Amniotic epithelial cell (primary cell): ENCODE results near the gene ICAM4.

Experiments
- DNase-seq: peaks from one replicate; pipeline ENCODE4 v3.0.0-alpha.2; 2010; ENCODE audit warnings: low read depth

ICAM4 gene

GRCh38 chr19:10291554-10292205 is 4.9 kb downstream of the ICAM4 start:
- DNase-seq: no peak

DNA sequence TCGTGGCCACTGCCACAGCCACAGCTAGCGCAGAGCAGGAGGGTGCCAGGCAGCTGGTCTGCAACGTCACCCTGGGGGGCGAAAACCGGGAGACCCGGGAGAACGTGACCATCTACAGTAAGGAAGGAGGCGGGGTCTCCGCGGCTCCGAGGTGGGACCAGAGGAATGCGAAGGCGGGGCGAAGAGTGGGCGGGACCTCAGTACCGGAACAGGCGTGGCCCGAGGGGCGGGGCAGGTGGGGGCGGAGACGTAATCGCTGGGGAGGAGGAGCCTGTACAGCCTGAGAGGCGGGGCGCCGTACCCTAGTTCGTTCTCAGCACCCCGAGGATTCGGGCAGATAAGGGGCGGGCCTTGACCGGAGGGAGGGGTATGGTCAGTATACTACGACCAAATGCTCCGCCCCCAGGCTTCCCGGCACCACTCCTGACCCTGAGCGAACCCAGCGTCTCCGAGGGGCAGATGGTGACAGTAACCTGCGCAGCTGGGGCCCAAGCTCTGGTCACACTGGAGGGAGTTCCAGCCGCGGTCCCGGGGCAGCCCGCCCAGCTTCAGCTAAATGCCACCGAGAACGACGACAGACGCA is 5.5 kb downstream of the ICAM4 start:
- DNase-seq: peak; percentile 74

DNA sequence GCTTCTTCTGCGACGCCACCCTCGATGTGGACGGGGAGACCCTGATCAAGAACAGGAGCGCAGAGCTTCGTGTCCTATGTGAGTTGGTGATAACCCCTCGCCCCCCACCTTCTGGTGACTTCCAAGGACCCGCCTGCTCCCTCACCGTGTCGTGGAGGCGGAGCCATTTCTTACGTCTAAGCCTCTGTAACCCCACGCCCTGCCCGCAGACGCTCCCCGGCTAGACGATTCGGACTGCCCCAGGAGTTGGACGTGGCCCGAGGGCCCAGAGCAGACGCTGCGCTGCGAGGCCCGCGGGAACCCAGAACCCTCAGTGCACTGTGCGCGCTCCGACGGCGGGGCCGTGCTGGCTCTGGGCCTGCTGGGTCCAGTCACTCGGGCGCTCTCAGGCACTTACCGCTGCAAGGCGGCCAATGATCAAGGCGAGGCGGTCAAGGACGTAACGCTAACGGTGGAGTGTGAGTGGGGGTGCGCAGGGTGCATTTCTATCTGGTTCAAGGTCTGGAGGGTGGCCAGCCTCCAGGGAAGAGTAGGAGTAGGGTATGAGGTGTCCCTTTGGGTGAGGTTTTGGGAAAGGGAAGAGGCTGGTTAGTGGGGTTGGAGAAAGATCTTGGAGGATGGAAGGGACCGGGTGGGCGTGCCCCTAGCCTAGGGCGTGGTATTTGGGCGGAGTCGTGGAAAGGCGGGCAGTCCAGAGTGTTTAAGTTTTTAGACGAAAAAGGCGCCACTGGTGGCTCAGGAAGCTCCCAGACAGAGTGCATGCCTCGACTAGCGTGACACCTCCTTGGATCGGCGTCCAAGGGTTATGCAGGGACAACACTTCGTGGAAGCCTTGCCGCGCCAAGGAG is 6.3 kb downstream of the ICAM4 start:
- no peak for DNase-seq

GRCh38 chr19:10293637-10294367 is 7.0 kb downstream of the ICAM4 start:
- DNase-seq: no peak

DNA sequence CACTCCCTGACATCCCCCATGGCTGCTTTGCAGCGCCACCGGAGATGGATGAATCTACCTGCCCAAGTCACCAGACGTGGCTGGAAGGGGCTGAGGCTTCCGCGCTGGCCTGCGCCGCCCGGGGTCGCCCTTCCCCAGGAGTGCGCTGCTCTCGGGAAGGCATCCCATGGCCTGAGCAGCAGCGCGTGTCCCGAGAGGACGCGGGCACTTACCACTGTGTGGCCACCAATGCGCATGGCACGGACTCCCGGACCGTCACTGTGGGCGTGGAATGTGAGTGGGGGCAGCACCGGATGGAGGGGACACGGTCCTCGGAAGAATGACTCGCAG is 7.6 kb downstream of the ICAM4 start:
- DNase-seq: no peak

- DNase-seq: peak; percentile 15
These were observed 8.6 kb downstream of the ICAM4 start for GRCh38 chr19:10295305-10295846.

- no peak for DNase-seq
These were observed 9.3 kb downstream of the ICAM4 start for GRCh38 chr19:10295847-10296591.

DNA sequence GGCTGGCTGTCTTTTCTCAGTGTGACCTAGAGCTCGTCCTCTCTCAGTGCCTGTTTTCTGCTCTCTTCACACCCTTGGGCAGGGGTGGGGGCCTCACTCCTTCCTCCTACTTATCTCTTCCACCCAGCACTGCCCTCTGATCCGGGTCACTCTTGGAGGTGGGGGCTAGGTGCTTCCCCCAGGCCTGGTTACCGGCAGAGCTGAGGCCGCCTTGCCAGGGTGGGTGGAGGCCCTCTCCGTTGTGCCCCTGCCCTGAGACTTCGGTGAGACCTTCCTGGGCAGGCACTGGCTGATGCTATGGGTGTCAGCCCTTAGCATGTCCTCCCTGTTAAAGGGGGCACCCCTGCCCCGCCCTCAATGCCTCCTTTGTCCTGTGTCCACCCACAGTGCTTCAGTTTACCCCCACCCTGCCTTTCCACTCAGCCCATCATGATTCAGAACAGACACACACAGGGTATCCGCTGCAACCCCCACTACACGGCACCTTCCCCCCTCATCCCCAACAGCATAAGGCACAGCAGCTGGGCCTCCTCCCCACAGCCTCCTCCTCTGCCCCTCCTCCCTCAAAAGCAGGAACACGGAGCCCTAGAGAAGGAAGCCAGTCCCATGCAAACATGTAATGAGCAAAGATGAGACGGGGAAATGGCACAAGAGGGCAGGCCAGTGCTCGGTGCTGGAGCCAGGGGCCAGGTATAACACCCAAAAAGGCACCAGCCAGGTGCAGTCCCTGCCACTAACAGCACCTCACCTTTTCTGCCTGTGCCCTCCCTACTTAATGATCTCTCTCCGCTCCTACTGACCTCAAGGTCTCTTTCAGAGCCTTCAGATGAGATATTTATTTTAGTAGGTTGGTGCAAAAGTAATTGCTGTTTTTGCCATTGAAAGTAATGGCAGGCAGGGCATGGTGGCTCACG is 13.0 kb downstream of the ICAM4 start:
- no peak for DNase-seq

DNA sequence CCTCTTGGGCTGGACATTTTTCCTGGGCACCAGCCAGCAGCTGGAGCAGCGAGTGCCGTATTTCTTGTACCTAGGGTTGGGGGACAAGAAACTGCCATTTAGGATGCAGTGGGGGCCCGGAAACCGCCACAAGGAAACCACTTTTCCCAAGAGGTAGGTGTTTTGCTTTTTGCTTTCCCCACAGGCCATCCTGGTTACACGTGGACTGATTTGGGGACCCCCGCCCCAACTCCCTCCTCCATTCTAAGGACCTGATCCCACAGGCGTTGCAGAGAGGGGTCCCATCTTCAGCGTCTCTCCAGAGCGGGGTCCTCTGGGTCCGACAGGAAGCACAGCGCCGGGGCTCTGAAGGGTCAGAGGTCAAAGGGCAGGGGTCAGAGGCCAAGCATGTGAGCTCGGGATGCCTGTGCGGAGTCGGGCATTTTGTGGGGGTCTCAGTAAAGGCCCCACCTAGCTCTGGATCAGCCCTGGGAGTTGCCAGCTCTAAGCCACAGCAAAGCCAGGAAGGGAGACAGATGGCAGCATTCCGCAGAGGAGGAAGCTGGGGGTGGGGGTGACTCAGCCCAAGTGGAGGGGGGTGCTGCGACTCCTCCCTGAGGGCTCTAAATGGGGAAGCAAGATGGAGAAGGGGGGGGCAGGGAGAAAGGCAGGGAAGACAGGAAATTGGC is 18.5 kb downstream of the ICAM4 start:
- peak; percentile 34 for DNase-seq

DNA sequence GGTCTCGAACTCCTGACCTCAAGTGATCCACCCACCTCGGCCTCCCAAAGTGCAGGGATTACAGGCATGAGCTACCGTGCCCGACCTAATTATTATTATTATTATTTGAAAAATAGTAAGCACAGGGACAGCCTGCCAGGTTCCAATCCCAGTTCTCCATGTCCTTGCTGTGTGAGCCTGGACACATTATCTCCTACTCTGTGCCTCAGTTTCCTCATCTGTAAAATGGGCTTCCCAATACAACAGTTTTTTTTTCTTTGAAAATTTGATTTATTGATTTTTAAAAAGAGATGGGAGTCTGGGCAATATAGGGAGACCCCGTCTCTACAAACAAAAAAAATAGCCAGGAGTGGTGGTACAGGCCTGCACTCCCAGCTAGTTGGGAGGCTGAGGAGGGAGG is 19.6 kb downstream of the ICAM4 start:
- no peak for DNase-seq

DNA sequence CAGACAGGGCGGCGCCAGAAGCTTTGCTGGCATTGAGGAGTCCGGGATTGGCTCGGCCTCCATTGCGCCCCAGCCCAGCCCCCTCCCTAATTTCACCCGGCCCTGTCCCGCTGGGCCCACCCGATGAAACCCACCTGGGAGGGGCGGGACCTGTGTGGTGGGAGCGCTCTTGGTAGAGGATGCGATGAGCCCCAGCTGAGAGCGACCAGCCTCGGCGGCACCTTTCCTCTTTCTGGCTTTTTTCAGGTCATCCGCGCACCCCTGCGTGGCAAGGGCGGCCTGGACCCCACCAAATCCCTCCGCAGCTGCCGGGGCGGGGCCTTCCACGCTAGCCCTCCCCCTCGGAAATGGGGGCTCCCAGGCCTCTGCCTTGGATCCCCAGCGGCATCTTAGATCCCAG is 22.7 kb downstream of the ICAM4 start, which contains the start of gene ZGLP1:
ZGLP1 (minus strand) TSS at position 393 of the 400 bp plus-strand sequence.
- no peak for DNase-seq

DNA sequence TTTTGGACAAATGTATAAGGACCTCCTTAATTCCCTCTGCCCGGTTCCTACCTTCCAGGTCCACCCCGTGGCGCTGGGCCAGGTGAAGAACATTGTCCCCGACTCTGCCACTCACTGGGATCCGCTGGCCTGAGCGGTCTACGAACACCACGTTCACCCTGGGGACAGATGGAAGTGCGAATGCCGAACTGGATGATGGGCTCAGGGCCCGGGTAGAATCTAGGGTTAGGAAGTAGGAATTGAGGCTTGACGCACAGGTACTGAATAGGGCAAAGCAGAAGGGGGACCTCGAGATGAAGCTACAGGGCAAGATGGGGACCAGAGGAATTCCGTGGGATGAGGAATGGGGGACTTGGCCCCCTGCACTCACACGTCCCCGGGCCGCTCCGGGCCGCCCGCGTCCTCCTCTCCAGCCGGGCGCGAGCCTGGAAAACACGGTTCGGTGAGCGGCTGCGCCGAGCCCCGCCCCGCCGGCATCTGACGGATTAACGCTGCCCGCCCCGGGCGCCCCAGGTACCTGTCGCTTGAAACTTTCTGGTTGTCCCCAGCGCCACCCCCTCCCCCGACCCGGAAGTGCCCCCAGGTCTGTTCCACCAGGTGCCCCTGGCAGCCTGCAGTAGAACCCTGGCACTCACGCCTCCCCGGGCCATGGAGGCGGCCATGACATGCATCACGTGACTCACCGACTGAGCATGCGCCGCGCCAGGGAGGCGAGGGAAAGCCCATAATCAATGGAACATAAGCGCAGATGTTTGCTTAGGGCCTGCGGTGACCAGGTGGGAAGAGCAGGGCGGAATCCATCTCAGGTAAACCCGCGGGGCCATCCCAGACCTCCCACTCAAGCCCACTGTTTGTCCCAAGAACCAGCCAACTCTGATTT is 28.8 kb downstream of the ICAM4 start, which contains the start of gene FDX2:
FDX2 (minus strand) TSS at position 681 of the 880 bp plus-strand sequence; CDS start at position 662, 19 bp downstream.
- DNase-seq: peak; percentile 48

DNA sequence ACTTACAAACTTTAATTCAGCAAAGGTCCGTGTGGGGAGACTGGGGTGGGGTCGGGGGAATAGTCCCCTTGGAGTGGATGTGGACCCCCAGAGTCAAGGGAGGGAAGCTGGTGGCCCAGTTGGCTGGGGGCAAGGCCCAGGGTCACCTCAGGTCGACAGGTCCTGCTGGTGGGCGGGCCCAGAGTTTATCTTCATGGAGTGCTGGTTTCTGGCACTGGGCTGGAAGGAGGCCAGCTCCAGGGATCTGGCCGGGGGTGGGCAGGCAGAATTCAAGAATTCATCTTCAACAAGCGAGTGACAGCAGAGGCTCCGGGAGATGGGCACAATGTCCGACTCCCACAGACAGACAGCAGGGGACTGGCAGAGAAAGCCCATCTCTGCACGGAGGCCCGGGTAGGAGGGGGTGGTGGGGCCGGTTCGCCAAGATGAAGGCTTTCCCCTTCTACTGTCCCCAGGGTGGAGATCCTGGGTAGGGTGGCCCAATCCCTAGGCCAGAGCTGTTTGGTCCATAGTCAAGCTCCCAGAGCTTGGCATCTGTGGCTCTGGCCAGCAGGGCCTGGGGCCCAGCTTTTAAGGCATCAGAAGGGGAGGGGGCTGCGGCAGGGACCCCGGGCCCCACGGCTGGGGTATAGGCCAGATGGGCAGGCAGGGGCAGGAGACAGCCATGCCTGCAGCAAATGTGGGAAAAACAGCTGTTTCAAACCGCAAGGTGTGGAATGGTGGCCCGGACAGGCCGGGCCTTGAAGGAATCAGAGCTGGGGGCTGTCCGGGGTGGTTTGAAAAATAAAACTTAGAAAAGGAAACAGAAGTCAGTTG is 29.7 kb downstream of the ICAM4 start:
- DNase-seq: no peak

- no peak for DNase-seq
These were observed 30.5 kb downstream of the ICAM4 start for GRCh38 chr19:10317045-10317856.

DNA sequence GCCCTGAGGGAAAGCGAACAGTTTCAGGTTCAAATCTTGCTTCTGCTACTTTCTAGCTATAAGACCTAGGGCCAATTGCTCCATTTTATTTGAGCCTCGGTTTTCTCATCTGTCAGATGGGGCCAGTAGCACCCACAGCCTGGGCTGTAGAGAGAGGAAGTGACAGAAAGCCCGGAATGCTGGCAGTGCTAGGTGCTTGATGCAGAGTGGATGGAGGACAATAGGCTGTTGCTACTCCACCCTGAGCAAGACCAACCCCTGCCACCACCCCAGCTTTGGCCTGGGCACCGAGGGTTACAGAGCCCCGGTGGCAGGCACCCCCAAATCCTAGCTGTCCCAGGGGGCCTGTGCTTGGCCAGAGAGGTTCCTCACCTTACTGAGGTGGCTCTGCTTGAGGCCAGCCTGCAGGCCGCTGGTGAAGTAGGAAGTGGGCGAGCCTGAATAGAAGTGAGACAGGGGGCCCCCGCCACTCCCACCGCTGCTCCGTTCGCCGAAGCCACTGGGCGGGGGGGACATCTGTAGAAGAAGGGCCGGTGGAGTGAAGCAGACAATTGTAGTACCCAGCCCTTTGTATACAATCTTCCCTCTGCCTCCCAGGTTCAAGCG is 31.2 kb downstream of the ICAM4 start:
- no peak for DNase-seq
